ENCODE results near the gene CAMTA1.

The CAMTA1 gene

DNA sequence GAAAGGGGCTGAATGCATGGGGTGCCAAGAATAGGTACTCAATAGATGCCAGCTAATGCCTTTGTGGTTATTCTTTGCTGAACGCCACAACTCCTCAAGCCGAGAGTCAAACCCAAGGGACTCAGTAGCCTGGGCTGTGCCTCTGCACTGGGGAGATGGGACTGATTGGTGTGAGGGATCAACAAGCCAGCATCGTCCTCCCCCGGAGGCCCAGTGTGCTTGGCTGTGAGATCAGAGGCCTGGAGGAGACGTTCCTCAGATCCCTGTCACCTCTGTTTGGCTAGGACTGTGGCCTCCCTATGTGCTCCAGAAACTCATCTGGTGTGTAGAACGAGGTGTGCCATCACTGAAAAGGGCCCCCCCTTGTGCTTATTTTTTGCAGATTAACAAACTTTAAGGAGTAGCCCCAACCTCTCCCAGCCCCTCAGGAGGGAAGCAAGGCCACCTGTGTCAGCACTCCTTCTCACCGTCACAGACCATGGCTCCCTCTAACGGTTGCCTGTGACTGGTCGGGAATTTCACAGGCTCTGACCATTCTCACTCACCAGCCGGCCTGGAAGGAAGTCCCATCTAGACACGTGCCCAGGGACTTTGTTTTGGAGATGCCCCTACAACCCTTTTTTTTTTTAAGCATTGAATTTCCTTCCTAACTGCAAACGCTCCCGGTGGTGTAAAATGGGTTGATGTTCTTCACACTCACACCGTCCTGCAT lies 791.8 kb downstream of the CAMTA1 start:
- DNase-seq (ENCODE audit: low read depth), result peak; percentile 38

DNA sequence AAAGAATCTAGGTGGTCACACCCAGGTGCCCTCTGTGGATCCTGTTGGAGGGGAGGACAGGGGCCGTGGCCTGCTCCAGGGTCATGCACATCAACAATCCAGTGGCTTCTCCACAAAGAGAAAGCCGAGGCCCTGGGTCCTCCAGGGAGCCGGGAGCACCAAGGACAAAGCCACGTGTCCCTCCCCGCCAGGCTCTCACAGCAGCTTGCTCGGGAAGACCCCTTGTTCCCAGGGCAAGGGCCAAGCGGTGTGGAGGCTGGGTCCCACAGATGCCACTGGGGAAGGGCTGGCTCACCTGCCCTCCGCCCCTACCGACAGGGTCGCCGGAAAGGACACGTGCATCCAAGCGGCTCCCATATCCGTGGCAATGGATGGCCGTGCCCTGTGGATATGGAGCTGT lies 793.0 kb downstream of the CAMTA1 start:
- no peak for DNase-seq (ENCODE audit: low read depth)

DNA sequence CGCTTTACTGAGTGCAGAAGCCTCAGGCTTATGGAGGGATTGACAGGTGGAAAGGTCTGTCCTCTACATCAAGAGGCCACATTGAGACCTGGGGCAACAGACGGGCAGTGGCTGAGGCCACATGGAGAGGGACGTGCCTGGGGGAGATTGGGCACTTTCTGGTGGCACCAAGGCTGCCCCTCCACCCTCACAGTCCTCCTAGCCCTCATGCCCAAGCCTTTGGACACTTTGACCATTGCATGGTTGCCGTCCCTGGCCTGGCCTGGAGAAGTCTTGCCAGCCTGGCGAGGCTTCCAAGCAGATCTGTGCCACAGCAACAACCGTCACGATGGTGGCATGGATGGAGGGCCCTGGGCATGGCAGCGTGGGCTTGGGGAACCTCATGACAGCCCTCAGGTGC lies 793.8 kb downstream of the CAMTA1 start:
- no peak for DNase-seq (ENCODE audit: low read depth)

DNA sequence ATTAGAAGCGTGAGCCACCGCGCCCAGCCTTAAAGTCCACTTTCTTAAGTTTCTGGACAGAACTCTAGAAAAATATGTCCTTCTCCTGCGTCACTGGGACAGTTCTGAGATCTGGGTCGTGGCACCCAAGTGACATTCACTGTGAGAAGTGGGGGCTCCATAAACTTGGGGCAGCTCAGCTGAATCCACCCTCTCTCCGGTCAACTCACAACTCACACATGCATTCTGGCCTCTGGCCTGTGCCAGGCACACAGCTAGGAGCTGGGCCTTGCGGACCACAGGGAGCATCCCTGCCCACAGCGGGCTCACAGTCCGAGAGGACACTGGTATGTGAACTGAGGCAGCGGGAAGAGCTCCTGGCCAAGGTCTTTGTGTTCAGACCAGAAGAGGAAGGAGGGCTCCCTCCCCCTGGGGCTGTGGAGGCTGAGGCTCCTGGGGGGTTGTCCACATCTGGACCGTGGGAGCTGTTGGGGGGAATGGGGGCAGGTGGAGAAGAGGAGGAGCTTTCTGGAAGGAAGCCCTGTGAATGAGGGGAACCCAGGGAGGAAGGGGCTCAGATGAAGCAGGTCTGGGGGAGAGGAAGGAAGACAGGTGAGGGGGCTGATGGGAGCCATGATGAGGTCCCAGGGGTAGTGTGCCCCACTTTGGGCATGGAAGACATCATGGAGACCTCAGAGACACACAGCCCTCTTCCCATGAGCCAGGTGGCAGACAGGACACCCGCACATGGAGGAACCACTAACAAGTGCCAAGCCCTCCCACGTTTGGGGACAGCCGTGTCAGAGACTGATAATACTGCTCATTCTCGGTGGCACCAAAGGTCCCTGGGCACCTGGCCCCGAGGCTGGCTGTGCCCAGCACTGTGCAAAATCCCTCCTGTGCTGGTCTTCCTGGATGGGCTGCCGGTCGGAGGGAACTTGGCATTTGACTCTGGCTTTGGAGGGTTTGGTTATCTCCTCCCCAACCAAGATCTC lies 794.9 kb downstream of the CAMTA1 start:
- no peak for DNase-seq (ENCODE audit: low read depth)

DNA sequence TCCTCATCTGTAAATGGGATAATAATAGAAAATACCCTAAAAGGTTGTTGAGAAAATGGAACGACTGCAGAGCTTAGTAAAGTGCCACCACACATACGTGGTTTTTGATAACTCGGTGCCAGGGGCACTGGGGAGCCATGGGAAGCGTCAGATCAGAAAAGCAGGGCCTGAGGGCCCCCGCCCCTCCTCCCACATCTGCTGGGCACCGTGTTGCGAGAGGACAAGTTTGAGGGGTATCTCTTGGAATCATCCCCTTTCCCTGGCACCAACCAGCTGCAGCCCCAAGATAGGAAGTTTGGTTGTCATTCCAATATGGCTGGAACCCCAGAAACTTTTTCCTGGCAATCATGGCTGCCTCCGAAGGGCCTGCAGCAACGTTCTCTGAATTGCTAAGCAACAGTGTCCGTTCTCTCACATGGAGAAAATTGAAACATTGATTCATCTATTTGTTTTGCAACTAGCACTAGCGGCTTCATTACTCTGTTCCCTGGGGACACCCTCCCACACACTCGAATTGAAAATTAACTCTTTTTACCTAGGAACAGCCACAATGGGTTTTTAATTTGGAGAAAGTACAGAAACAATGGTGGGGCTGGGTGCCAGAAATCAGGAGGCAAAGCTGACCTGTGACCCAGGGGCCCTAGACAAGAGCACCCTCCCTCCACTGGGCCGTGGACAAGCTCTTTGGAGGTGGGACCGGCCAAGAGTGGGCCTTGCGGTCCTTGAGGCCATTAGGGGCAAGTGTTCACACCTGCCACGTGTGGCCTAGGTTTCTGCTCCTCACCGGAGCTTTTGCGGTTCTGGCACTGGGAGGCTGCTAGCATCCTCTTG lies 795.9 kb downstream of the CAMTA1 start:
- DNase-seq (ENCODE audit: low read depth), result no peak

DNA sequence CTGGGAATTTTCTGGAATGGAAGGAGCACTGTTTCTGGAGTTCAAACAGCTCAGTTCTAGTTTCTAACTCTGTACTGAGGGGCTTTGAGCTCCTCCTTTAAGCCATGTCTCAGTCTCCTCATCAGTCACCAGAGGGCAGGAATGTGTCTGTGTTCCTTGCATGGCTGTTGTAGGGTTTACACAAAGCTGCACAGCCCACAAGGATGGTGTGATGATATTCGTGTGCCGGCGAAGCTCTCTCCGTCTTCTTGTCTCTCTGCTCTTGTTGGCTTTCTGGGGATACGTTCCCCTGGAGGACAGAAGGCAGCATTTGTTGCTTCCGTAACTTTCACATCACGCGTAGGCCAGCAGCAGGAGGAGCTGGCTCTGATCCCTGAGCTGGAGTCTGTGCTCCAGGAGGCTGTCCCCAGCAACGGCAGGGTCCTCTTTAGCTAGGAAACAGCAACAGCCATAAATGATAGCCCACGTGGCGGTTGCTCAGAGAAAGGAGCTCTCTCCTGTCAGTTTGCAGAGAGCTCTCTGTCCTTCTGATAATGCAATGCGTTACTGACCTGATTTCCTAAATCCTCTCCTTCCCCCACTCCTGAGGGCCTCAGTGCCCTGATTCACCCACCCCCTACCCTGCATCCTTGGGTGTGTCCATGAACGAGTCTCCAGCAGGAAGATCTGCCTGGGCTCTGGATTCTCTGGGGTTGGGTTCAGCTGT lies 796.7 kb downstream of the CAMTA1 start:
- no peak for DNase-seq (ENCODE audit: low read depth)

DNA sequence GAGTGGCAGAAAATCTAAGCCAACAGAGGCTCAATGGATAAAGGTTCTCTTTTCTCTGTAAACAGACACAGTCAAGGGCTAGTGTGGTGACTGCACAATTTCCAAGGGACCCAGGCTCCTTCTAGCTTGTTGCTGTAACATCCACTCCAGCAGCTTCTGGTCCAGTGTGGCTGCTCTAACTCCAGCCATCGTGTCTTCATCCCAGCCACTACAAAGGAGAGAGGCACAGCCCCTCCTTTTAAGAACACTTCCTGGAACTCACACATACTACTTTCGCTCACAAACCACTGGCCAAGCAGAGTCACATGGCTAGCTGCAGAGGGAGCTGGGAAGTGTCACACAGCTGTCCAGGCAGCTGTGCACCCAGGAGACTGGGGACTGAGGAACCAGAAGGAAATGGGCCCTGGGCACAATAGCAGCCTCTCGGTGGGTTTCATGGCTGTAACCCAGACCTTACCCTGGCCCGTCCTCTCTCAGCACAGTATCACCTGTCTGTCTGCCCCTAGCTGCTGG lies 797.3 kb downstream of the CAMTA1 start:
- DNase-seq (ENCODE audit: low read depth), result no peak

DNA sequence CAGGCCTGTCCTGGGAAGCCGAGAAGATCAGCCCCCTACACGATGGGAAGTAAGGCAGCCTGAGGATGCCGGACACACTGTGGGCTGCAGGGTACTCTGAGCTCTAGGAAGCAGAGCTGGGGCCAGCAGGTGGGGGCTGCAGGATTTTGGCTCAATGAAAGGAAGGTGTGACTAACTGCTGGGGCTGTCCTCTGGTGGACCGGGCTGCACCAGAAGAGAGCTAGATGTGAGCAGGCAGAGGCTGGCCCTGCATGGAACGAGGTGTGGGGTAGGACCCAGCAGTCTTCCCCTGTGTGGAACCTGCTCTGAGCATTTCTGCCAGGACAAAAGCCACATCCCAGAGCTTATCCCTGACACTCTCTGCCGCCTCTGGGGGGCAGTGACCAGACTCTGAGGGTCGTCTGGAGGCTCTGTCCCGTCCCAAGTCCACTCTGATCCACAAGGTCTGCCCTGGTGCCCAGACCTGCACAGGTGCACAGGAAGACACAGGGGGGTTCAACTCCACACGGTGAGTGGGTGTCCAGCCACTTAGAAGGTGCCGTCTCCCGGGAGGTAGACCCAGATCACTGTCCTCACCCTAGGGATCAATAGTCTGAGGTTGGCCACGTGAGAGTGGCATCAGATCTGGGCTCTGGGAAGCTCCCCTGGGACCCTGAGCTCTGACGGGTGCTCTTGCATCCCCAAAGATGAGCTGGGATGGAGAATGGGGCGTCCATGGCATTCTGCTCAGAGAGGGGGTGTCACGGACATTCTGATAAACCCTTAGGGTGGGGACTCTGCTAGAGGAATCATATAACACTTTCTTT lies 798.2 kb downstream of the CAMTA1 start:
- DNase-seq (ENCODE audit: low read depth), result no peak

DNA sequence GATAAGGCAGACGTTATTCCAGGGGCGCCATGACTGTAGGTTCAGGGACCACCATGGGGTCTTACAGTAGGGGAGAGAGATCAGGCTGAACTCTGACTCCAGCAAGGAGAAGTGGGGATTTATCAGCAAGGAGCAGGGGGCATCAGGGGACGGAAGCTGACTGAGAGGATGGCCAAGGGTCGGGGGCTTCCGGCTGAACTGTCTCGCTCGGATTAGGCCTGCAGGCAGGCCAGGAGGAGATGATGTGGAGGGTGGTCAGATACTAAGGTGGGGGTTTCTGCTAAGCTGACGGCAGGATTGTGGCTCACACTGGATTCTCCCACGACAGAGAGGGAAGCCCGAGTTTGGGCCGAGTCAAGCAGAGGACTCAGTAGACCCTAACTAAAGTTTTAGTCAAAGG lies 798.9 kb downstream of the CAMTA1 start:
- DNase-seq (ENCODE audit: low read depth), result no peak

DNA sequence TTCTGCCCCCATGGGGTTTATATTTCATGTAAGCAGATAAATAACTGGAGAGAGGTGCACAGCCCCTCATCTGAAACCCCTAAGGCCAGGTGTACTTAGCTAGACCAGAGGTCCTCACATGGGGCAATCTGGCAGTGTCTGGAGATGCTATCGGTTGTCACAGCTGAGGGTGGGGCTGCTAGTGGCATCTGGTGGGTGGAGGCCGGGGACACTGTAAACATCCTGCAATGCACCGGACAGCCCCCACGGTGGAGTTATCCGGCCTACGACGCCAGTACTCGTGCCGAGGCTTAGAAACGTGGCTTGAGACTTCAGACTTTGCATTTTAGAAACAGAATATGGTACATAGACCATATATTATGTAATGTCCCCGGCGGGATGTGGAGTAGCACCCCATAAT lies 799.4 kb downstream of the CAMTA1 start:
- DNase-seq (ENCODE audit: low read depth), result no peak

DNA sequence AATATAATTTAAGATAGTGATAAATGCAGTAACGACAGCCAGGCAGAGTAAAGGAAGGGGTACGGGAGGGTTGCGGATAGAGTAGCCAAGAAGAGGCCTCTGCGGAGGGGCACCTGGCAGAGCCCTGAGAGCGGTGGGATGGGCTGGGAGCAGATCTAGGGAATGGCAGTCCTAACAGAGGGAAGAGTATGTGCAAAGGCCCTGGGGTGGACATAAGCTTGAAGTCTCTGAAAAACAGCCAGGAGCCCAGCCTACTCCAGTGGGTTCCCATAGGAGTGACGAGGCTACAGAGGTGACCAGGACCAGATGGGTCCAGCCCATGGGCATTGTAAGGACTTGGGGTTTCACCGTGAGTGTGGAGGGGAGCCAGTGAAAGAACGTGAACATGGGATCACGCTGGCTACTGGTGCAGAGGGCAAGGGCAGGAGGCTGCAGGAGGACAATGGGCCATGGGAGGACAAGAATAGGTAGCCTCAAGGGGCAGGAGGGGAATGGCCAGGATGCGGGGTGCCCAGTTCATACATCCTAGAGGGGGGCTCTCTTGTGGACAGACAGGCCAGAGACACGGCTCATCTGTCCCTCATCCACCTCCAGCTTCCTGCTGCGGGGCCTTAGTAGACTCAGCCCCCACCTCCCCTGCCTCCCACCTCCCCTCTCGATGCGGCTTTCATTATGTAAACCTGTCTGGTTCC lies 800.1 kb downstream of the CAMTA1 start:
- DNase-seq (ENCODE audit: low read depth), result no peak

DNA sequence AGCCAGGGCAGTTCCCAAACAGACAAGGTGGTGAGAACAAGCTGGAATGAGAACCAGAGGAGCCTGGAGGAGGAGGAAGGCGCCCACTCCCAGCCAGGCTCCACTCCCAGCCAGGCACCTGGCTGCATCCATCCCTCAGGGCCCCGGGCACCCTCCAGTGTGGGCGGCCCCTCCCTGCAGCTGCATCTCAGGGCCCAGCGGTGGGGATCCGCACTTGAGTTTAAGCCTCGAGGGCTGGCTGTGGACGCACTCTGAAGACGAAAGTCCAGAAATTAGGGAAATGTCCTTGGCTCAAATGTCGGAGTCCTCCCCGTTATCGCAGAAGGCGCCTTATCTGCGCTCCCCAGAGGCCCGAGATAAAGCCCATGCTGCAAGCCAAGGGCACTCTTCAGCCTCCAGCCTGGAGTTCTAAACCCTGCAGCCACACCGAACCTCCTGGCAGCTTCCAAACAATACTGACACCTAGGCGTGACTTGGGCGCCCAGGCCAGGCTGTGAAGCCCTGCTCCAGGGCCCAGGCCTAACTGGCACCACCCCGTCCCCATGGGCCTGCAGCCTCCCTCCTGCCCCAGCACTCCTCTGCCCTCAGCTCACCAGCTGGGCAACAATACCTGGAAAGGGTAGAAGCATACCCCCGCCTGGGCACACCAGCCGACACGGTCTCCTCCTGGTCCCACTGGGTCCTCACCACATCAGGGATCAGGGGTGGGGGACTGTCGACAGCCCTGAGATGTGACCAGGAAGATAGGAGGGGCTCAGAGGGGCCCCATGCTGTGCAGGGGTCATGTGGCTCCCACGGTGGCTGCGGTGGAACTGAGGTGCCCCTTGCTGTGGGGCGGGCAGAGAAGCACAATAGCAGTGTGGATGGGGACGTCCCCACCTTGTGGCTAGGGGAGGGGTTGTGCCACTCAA lies 801.0 kb downstream of the CAMTA1 start:
- DNase-seq (ENCODE audit: low read depth), result no peak

DNA sequence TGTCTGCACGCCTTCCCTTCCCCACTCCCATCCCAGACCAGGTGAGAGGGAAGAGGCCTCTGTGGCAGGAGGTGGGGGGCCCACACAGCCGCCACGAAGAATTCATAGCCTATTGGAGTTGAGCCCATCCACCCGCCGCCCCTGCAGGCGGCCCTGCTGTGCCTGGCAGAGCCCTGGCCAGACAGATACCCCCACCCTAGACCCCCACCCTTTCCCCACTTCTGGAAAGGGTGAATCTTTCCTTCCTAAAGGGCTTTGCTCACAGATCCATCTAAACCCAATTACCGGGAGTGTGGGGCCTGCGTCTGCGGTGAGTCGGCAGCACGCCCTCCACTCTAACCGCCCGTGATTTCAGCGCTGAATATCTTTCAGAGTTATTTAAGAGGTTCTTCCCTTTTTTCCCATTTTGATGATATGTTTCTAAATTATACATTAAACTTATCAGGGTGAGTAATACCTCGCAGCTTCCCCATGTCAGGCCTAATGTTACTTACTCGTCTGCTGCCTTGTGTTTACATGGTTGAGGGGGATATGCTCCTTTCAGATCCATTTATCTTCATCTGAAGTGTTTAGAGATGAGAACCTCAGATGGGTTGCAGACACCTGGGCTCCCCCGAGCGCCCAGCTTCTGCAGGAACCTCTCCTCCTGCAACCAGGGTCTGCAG lies 802.0 kb downstream of the CAMTA1 start:
- no peak for DNase-seq (ENCODE audit: low read depth)

DNA sequence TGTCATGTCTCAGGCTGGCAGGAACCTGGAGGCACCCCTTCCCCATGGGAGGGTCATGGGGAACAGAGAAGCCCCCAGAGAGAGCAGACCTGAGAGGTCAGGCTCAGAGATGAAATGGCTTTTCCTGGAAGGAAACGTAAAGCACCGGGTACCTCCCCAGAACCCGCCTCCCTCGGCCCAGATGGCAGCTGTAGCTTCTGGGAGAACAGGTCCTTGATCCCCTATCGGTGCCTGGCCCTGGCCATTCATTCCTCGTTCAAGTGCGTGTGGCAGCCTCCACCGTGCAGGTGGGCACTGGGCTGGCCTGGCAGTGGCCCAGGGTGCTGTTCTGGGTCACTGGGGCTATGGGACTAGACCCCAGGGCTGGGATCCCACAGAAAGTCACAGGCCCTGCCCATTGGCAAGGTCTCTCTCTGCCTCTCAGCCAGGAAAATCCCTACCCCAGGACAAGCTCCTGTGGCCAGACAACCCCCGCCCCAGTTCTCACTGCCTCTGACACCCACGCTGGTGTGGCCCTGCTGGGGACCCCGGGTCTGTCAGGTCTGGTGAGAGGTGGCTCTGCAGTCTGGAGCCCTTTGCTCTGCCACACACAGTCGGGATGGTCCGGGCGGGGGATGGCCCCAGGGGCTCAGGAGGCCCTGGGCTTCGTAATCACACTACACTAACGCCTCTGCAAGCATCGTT lies 802.7 kb downstream of the CAMTA1 start:
- no peak for DNase-seq (ENCODE audit: low read depth)

DNA sequence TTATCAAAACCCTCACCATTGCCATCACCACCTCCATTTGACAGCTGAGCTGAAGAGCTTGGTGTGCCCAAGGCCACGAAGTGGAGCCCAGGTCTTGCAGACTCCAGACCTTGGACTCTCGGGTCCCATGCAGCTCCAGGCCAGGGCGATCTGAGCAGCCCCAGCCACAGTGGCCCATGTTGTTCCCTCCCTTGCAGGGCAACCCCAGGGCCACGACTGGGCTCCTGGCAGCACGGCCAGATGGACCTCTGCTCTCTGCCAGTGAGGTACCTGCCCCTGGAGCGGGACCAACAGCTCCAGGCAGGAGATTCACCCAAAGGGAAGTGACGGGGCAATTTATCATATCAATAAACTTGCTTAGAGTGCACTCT lies 803.2 kb downstream of the CAMTA1 start:
- no peak for DNase-seq (ENCODE audit: low read depth)

DNA sequence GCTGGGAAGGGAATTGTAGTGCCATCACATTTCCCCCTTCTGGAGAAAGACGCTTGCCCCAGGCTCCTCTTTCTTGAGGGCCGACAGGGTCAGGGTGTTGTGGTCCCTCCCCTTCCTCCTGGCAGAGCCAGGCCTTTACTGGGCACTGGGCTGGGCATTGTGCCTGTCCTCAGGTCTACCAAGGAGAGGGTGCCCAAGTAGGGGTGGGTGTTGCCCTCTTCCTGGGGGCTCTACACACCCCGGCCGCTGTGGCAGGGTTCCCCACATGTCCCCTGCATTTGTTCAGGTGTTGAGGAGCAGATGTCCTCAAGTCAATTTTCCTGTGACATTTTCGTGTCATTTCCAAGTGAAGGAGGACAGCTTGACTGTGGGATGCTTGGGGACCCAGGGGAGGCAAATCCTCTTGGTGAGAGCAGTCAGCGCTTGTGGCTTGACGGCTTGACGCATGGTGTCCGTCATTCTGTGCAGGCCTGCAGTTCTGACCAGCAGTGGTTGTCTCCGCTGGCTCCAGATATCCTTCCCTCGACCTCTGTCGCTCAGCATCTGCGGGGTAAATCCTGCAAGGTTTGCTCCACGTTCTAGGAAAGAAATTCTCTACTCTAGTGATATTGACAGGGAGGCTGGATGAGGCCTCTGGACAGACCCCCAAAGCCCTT lies 804.0 kb downstream of the CAMTA1 start:
- no peak for DNase-seq (ENCODE audit: low read depth)

DNA sequence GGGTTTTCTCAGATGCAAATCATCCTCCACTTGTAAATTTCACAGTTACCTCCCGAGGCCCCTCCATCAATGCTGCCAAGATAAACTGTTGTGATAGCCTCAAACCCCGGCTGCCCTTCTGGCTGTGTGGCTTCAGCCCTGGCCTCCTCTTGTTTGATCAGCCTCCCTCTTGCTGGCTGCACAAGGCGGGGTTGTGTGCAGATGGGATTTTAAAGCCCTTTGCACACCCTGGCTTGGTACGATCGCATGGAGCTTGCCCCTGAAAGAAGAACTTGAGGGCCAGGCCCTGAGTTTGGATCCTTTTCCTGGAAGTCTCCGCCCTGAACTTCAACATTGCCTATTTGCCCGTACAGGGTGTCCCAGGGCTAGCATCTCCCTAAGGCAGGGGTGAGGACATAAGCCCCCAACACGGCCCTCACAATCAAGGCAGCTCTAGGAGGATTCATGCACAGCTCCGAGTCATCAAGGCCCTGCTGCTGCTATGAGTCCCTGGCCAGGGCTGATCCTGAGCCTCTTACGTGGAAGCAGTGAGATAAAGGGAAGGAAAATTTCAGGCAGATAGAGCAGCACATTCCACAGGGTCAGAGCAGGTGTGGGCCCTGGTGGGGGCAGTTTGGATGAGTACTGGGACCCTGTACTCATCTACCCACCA lies 804.6 kb downstream of the CAMTA1 start:
- DNase-seq (ENCODE audit: low read depth), result no peak

All from ELR (cell line).